ENCODE data around the gene SPON2. TPM values are rescaled to one million over a fixed set of nuclear protein-coding genes. Genes with fewer than 3 reads are reported as not detected.
A peak's percentile ranks its signal among the peaks of the same experiment; 100 is the strongest.

Gene SPON2
- total and polyA plus RNA-seq, 2 of the 4 experiments (the other 2 are of a cell fraction): 21.1 to 177 TPM

DNA sequence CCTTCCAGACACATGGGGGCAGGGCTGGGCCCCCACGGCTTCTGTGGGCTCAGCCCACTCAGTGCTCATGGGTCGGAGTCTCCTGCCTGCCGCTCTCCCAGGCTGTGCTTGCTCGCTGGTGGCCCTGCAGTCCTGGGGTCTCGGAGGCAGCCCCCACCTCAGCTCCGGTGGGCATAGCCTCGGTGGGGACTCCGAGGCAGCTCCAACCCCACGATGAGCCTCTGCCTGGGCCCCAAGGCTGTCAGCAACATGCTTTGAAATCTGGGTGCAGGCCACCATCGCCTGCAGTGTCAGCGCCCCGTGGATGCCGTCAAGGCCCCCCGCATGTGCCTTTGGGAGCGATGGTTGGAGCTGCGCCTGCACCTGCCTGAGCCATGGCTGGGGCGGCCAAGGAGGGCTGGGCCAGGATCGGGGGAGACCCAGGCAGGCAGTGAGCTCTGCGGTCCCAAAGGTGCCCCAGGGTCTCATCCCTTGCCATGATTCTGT lies 30.2 kb upstream of the SPON2 start:
- Histone ChIP-seq H2BK15ac (ENCODE audit: low read depth, low read length) (peak overlapping the region; percentile 19; the same call in 2 of the 3 replicates), H4K91ac (ENCODE audit: insufficient read depth, low read depth, low read length) (peak overlapping the region; percentile 97), H4K5ac (ENCODE audit: low read depth, low read length) (peak overlapping the region; percentile 80), H3K79me1 (ENCODE audit: low read depth in 1 of 2, low read length in 2 of 2) (peaks cover 5 to 37% of the 10 kb centered on the region in 2 experiments; a peak in 2 of 4 replicates), H3K9me3 (ENCODE audit: control insufficient read depth, insufficient read depth, low read length) (no peaks in the 10 kb centered on the region), H3K9ac (ENCODE audit: low read depth, low read length) (peak overlapping the region; percentile 2; the same call in 1 of the 2 replicates), H2AK5ac (ENCODE audit: low read depth, low read length) (peak overlapping the region; percentile 96), H4K8ac (ENCODE audit: low read depth in 2 of 2, low read length in 2 of 2) (peak overlapping the region; percentile 90 to 97; a peak in 3 of 4 replicates), H3K36me3 (ENCODE audit: control insufficient read depth, insufficient read depth, low read length) (no peaks in the 10 kb centered on the region), H3K18ac (ENCODE audit: low read depth, low read length) (peak overlapping the region; percentile 68), H3K23ac (ENCODE audit: low read depth, low read length) (peak overlapping the region; percentile 98), H3K4ac (ENCODE audit: low read depth, low read length) (peak overlapping the region; percentile 92), H4K20me1 (ENCODE audit: insufficient read depth, low read length) (no peaks in the 10 kb centered on the region), H3K4me3 (ENCODE audit: insufficient read depth, low read depth, low read length) (no peak overlapping the region), H3K27ac (ENCODE audit: insufficient read depth, low read length) (peak overlapping the region; percentile 90), H2BK120ac (ENCODE audit: low read depth, low read length) (peak overlapping the region; percentile 97), H3K27me3 (ENCODE audit: control insufficient read depth, insufficient read depth, low read length) (no peaks in the 10 kb centered on the region), H3K56ac (ENCODE audit: extremely low read depth, insufficient read depth, low read length) (peak overlapping the region; percentile 61; the same call in 1 of the 2 replicates), H2AFZ (replicated peaks; ENCODE audit: low read length, poor library complexity) (peak overlapping the region; percentile 91), H3K4me1 (ENCODE audit: control insufficient read depth, insufficient read depth, low read length) (peaks cover 42% of the 10 kb centered on the region), H3K4me2 (ENCODE audit: low read depth, low read length) (peak overlapping the region; percentile 1; the same call in 1 of the 2 replicates), H2BK5ac (ENCODE audit: low read depth, low read length, poor library complexity, severe bottlenecking) (peak overlapping the region; percentile 100), H3K14ac (replicated peaks; ENCODE audit: low read depth, low read length) (peak overlapping the region; percentile 89), H3K9me1 (ENCODE audit: insufficient read depth, low read length) (peaks cover 27% of the 10 kb centered on the region), H2AK9ac (replicated peaks; ENCODE audit: low read depth, low read length, poor library complexity) (peak overlapping the region; percentile 95), H2BK20ac (ENCODE audit: low read depth, low read length) (peak overlapping the region; percentile 95)
- DNase-seq (no peak), ATAC-seq (ENCODE audit: low read depth) (no peak)
- no TSS peak for BruUV-seq (replicated peaks)
- intact Hi-C loops (cut with micrococcal nuclease) (loop anchor here (5.0 kb wide), 1 partner anchor 35 kb away; no protein-coding TSS in a partner anchor), dilution Hi-C loops (cut with HindIII; ENCODE audit: low sequenced_read_pairs, unreplicated experiment) (no loop called here), in situ Hi-C loops (cut with MboI; ENCODE audit: low sequenced_read_pairs) (no loop called here)
- ChIA-PET CTCF (interaction anchor here (0.6 to 1.1 kb wide), 2 partner anchors 35 to 566 kb away, joined by 3 to 7 read pairs; no protein-coding TSS in a partner anchor), POLR2A (ENCODE audit: unreplicated experiment) (interaction anchor here (1.0 to 1.4 kb wide), 3 partner anchors 10 to 36 kb away, joined by 3 to 10 read pairs (median 4); partner anchors contain the start of gene SPON2)
- 88% methylated on average over 9 of the region's 19 CpGs; no CpG with 5 or more reads in 1 of the 2 experiments for WGBS, 2 experiments (ENCODE audit: extremely low coverage in 2 of 2, insufficient read length in 1 of 2)
- no peak for TF ChIP-seq RFX5 (IDR thresholded peaks at IDR 0.05; ENCODE audit: low read depth, low read length)
- TF ChIP-seq, protein P1, sequence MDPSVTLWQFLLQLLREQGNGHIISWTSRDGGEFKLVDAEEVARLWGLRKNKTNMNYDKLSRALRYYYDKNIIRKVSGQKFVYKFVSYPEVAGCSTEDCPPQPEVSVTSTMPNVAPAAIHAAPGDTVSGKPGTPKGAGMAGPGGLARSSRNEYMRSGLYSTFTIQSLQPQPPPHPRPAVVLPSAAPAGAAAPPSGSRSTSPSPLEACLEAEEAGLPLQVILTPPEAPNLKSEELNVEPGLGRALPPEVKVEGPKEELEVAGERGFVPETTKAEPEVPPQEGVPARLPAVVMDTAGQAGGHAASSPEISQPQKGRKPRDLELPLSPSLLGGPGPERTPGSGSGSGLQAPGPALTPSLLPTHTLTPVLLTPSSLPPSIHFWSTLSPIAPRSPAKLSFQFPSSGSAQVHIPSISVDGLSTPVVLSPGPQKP (IDR thresholded peaks at IDR 0.05; ENCODE audit: borderline replicate concordance, low read depth, low read length): no peak
- no peak for TF ChIP-seq POLR2A (IDR thresholded peaks at IDR 0.05; ENCODE audit: low read depth, low read length)
- TF ChIP-seq BHLHE40 (IDR thresholded peaks at IDR 0.05; ENCODE audit: low read depth, low read length): no peak
- TF ChIP-seq MAZ (IDR thresholded peaks at IDR 0.05; ENCODE audit: borderline replicate concordance, low read depth, low read length): no peak
- no peak for TF ChIP-seq MXI1 (IDR thresholded peaks at IDR 0.05; ENCODE audit: borderline replicate concordance, low read depth, low read length)
- no peak for TF ChIP-seq NFE2L2 (IDR thresholded peaks at IDR 0.05; ENCODE audit: low read depth, low read length)
- no peak for TF ChIP-seq RCOR1 (IDR thresholded peaks at IDR 0.05; ENCODE audit: insufficient replicate concordance, low read length)
- TF ChIP-seq CHD1 (IDR thresholded peaks at IDR 0.05; ENCODE audit: low read depth, low read length): no peak
- TF ChIP-seq FOS (IDR thresholded peaks at IDR 0.05; ENCODE audit: low read depth, low read length): no peak
- TF ChIP-seq MAFK (IDR thresholded peaks at IDR 0.05; ENCODE audit: low read depth, low read length): no peak
- TF ChIP-seq CEBPB (IDR thresholded peaks at IDR 0.05; ENCODE audit: low read depth, low read length): no peak
- TF ChIP-seq, protein P2, sequence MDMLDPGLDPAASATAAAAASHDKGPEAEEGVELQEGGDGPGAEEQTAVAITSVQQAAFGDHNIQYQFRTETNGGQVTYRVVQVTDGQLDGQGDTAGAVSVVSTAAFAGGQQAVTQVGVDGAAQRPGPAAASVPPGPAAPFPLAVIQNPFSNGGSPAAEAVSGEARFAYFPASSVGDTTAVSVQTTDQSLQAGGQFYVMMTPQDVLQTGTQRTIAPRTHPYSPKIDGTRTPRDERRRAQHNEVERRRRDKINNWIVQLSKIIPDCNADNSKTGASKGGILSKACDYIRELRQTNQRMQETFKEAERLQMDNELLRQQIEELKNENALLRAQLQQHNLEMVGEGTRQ (IDR thresholded peaks at IDR 0.05; ENCODE audit: low read depth, low read length): no peak
- no peak for TF ChIP-seq RAD21 (IDR thresholded peaks at IDR 0.05; ENCODE audit: low read length)
- no peak for TF ChIP-seq SMC3 (IDR thresholded peaks at IDR 0.05; ENCODE audit: low read depth, low read length)

All from IMR-90 (cell line).